ENCODE data around the gene TRIML2.
"Not testable (repeated sequence)": the region's sequence is repeated elsewhere in the genome, so short reads cannot be mapped to it uniquely, and the experiment has no call there.

TRIML2 gene

DNA sequence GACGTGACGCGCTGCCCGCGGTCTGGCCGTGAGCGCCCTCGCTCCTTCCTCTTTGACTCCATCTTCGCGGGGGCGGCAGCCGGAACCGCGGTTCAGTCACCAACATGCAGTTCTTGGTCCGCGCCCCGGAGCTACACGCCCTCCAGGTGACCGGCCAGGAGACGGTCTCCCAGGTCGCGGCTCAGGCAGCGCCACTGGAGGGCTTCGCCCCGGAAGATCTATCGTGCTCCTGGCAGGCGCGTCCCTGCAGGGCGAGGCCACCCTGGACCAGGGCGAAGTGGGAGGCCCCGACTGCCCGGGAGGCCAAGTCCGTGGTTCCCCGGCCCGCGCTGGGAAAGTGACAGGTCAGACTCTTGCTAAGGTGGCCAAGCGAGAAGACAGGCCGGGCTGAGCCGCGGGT lies 2.9 kb downstream of the TRIML2 start:
- DNase-seq, result no peak

DNA sequence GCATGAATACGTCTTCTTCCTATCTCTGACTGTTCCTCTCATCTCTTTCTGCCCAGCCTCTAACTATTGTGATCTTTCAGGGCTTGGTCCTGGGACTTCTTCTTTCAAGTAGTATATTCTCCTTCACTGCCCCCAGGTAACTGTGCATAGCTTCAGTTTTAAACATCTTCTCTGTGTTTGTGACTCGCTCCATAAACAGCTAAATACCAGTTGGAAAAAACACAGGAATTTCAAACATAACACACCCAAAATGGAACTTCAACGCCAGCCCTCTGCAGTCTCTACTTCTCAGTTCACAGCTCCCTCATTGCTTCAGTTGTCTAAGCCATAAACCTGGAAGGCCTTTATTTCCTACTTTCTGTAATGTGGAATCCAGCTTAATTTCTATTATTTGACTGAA lies 16.6 kb downstream of the TRIML2 start:
- DNase-seq, result no peak

DNA sequence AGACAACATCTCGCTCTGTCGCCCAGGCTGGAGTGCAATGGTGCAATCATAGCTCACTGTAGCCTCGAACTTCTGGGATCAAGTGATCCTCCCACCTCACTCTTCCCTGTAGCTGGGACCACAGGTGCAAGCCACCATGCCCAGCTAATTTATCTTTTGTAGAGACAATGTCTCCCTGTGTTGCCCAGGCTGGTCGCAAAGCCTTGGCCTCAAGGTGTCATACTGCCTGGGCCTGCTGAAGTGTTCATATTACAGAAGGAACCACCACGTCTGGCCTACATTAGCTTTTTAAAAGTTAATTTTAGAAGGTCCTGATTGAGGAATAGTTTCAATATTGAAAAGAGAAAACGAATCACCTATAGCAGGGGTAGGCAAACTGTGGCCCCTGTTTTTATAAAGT lies 22.5 kb downstream of the TRIML2 start:
- no peak for DNase-seq

DNA sequence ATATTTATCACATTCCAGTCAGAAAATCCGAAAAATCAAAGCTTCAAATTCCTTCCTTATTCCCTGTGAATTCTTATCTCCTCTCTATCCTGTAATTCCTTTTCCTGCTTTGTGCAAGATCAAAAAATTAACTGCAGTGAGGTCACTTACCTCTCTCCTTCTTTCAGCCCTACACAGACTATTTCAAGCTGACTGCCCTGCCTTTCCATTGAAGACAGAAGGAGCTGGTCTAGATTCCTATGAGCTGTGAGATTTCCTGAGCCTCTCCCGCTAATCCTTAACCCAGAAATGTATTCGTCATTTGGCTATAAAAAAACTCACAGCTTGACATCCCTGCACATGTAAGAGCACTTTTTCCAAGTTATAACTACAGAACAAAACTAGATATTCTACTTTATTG lies 26.6 kb downstream of the TRIML2 start:
- DNase-seq, result no peak

DNA sequence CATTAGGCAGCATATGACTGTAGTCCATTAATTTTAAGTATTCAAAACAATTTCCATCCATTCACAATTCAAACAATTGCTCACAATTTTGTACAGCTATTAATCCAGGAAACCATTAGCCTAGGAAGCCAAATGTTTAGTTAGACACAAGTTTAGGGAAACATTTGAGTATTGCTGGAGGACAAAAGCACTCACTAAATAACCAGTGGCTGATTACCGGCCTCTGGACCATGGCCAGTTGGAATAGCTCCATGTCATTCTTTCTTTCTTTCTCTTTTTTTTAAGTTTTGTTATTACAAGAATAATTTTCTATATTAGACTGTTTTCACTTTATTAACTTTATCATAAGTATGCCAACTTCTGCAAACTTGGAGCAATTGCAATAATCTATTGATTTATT lies 31.3 kb downstream of the TRIML2 start:
- no peak for DNase-seq

DNA sequence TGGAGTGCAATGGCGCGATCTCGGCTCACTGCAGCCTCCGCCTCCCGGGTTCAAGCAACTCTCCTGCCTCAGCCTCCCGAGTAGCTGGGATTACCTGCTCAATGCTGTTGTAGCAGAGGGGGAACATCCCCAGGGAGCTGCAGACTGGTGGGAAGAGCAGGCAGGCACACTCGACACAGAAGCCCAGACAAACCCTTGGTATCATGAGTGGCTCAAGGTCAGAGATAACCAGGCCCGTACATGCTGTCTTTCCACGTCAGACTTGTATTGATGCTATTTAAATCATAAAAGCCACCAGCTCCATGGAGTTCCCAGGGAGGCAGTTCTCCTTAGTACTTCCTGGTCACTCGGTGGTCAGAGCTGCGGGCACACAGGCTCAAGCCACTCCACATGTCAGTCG lies 33.2 kb downstream of the TRIML2 start:
- DNase-seq, result no peak

DNA sequence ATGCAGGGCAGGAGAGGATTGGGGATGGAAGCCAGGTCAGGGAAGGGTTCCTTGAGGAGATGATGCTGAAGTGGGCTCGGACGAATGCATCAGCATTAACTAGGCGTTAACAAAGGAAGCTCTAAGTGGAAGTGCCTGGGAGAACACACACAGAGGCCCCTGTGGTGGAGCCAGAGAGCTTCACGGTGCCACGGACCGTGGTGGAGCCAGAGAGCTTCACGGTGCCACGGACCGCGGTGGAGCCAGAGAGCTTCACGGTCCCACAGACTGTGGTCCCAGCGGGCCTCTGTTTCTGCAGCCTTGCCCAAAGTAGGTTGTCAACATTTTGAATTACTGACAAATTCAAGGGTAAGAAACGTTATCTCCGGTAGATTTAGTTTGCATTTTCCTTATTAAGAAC lies 48.3 kb downstream of the TRIML2 start:
- DNase-seq, result no peak

DNA sequence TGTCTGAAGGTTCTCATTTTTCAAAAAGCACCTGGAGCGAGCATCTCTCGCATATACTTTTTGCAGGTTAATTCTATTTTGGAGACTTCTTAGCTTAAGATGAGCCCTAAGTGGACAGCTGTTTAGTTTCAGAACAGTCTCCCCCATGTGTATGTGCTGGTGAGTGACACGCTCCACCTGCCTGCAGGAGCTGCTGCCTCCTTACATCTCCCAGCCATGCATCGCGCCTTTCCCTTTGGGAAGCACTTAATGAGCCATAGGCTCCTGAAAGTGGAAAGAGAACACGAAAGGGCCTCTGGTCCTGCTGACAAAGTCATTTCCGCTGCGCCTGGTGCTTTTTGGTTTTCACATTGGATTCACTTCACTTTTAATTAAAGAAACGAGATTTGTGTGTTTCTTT lies 56.1 kb downstream of the TRIML2 start:
- DNase-seq, result no peak

DNA sequence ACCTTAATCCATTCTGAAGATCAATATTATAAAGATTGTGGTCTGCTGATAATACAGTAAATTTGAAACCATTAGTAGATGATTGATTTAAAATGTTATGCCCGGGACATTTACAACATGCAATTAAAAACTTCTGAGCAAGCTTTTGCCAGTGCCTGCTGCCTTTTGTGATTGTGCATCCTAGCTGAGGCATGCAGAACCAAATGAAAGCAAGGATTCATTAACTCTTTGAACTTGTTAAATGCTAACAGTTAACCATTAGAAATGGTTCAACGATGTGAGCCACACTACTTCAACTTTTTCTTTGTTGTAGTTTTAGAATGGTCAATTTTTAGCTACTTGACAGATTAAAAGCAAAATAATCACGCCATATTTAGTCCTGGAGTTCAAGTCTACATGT lies 62.7 kb downstream of the TRIML2 start:
- no peak for DNase-seq

DNA sequence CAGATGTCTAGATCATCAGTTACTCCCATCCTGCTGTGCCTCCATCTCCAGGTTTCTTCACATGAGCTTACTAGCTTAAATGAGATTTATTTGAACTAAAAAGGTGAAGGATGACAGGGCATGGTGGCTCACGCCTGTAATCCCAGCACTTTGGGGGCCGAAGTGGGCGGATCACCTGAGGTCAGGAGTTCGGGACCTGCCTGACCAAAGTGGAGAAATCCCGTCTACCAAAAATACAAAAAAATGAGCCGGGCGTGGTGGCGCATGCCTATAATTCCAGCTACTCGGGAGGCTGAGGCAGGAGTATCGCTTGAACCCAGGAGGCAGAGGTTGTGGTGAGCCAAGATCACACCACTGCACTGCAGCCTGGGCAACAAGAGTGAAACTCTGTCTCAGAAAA lies 63.9 kb downstream of the TRIML2 start:
- DNase-seq, result not testable (repeated sequence)

DNA sequence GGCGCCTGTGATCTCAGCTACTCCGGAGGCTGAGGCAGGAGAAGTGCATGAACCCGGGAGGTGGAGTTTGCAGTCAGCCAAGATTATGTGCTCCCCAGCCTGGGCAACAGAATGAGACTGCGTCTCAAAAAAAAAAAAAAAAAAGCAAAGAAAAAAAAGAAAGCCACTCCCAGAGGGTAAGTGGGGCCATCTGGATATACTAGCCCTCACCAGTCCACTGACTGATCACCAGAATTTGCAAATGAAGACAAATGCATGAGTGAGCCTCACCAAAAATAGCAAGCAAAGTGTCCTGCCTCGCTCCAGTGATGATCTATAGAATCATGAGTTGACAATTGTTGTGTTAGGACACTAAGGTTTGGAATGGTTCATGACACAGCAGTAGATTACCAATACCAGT lies 66.2 kb downstream of the TRIML2 start:
- no peak for DNase-seq

DNA sequence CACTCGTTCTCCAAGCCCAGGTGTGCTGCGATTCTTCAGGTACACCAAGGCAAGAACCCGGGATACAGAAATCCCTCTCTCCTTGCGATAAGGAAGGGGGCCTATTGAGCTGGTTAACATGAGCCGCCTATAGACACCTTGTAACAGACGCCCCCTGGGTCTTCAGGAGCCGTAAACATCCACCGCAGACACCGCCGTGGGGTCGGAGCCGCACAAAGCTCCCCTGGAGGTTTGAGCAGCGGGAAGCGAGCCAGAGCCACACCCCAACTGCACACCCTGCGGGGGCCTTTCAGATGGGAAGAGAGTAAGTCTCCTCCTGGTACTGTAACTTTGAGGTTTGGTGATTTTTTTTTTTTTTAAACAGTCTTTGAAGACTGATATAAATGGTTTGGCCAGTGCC lies 67.2 kb downstream of the TRIML2 start:
- no peak for DNase-seq

DNA sequence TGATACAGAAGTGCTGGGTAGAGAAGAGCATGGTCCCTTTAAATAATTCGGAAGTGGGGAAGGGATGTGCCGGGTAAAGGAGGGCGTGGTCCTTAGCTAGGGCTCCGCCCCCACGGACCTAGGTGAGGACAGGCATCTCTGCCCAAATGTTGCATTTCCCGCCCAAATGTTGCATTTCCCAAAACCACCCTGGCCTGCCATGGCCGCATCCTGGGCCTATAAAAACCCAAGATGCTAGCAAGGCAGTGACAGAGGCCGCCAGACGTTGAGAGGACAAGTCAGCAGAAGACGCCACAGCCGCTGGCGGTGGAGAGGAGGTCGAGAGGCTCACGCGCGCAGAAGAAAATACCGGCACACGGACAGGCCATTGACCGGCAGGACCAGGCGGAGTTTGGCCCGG lies 67.7 kb downstream of the TRIML2 start:
- no peak for DNase-seq

Measured in cerebellar nuclear complex (tissue), 1 donor.